ENCODE measurements around the gene ABHD15.

GRCh38 chr17:29576214-29577000, 9.6 kb upstream of the ABHD15 start:
- TF ChIP-seq RAD21 (IDR thresholded peaks at IDR 0.05; ENCODE audit: low read depth) (no peak), USF1 (IDR thresholded peaks at IDR 0.05) (no peak), TCF12 (IDR thresholded peaks at IDR 0.05; ENCODE audit: low read depth) (no peak), EP300 (IDR thresholded peaks at IDR 0.05; ENCODE audit: borderline replicate concordance) (no peak), TAF1 (IDR thresholded peaks at IDR 0.05; ENCODE audit: low read depth) (no peak), TEAD4 (IDR thresholded peaks at IDR 0.05) (no peak), CREB1 (IDR thresholded peaks at IDR 0.05; ENCODE audit: low read depth) (no peak), EGR1 (IDR thresholded peaks at IDR 0.05) (no peak)
